Measurements from ENCODE around the gene PHLDA2.

PHLDA2 gene

GRCh38 chr11:2915473-2915872 lies 13.7 kb downstream of the PHLDA2 start:
- H3K36me3 ChIP-seq (replicated peaks; ENCODE audit: insufficient read depth, low read length) = no peaks in the 10 kb centered on the region
- H3K4me2 ChIP-seq (ENCODE audit: low read depth, low read length) = no peak overlapping the region
- H3K9me2 ChIP-seq (replicated peaks; ENCODE audit: insufficient read depth, low read length) = no peaks in the 10 kb centered on the region
- H2AFZ ChIP-seq (ENCODE audit: low read length) = no peak overlapping the region
- H4K20me1 ChIP-seq (ENCODE audit: insufficient read depth, low read length) = no peaks in the 10 kb centered on the region
- no peak overlapping the region for H3K4me3 ChIP-seq (ENCODE audit: low read length)
- no peaks in the 10 kb centered on the region for H3F3A ChIP-seq (ENCODE audit: insufficient read depth, low read length)
- TF ChIP-seq EZH2 (optimal IDR thresholded peaks at IDR 0.05; ENCODE audit: low read depth, low read length) = no peak
- TF ChIP-seq EZH2phosphoT487 (IDR thresholded peaks at IDR 0.05; ENCODE audit: low read length) = no peak
- TF ChIP-seq CTCF (IDR thresholded peaks at IDR 0.05; ENCODE audit: low read length) = no peak
- H3K27me3 ChIP-seq (replicated peaks; ENCODE audit: insufficient read depth, low read length) = peaks cover 8% of the 10 kb centered on the region
- no peak for DNase-seq
- no peaks in the 10 kb centered on the region; the same call in 1 of the 2 replicates for H3K4me1 ChIP-seq (ENCODE audit: low read length)
- no peaks in the 10 kb centered on the region for H3K79me2 ChIP-seq (ENCODE audit: low read length)
- no peak overlapping the region for H3K27ac ChIP-seq (ENCODE audit: low read length)
- H3K9ac ChIP-seq (ENCODE audit: low read length) = no peak overlapping the region
- H3K9me3 ChIP-seq (replicated peaks; ENCODE audit: insufficient read depth, low read length) = no peaks in the 10 kb centered on the region

GRCh38 chr11:2914455-2915195 lies 14.6 kb downstream of the PHLDA2 start:
- peaks cover 8% of the 10 kb centered on the region for H3K27me3 ChIP-seq (replicated peaks; ENCODE audit: insufficient read depth, low read length)
- no peaks in the 10 kb centered on the region for H3F3A ChIP-seq (ENCODE audit: insufficient read depth, low read length)
- no peak overlapping the region for H3K4me2 ChIP-seq (ENCODE audit: low read depth, low read length)
- no peak overlapping the region for H2AFZ ChIP-seq (ENCODE audit: low read length)
- H3K9me3 ChIP-seq (replicated peaks; ENCODE audit: insufficient read depth, low read length) = no peaks in the 10 kb centered on the region
- no peak for TF ChIP-seq CTCF (IDR thresholded peaks at IDR 0.05; ENCODE audit: low read length)
- no peak for TF ChIP-seq EZH2 (optimal IDR thresholded peaks at IDR 0.05; ENCODE audit: low read depth, low read length)
- no peak for TF ChIP-seq EZH2phosphoT487 (IDR thresholded peaks at IDR 0.05; ENCODE audit: low read length)
- H3K9me2 ChIP-seq (replicated peaks; ENCODE audit: insufficient read depth, low read length) = no peaks in the 10 kb centered on the region
- H3K4me1 ChIP-seq (ENCODE audit: low read length) = no peaks in the 10 kb centered on the region; the same call in 1 of the 2 replicates
- no peak overlapping the region for H3K27ac ChIP-seq (ENCODE audit: low read length)
- no peaks in the 10 kb centered on the region for H4K20me1 ChIP-seq (ENCODE audit: insufficient read depth, low read length)
- DNase-seq = no peak
- H3K9ac ChIP-seq (ENCODE audit: low read length) = no peak overlapping the region
- H3K79me2 ChIP-seq (ENCODE audit: low read length) = no peaks in the 10 kb centered on the region
- H3K4me3 ChIP-seq (ENCODE audit: low read length) = no peak overlapping the region
- no peaks in the 10 kb centered on the region for H3K36me3 ChIP-seq (replicated peaks; ENCODE audit: insufficient read depth, low read length)

GRCh38 chr11:2913776-2914175 lies 15.4 kb downstream of the PHLDA2 start:
- Histone ChIP-seq H3K4me2 (ENCODE audit: low read depth, low read length) (no peak overlapping the region), H3K4me3 (ENCODE audit: low read length) (no peak overlapping the region), H3F3A (ENCODE audit: insufficient read depth, low read length) (no peaks in the 10 kb centered on the region), H3K9me2 (replicated peaks; ENCODE audit: insufficient read depth, low read length) (no peaks in the 10 kb centered on the region), H3K4me1 (ENCODE audit: low read length) (no peaks in the 10 kb centered on the region; the same call in 1 of the 2 replicates), H3K79me2 (ENCODE audit: low read length) (no peaks in the 10 kb centered on the region), H3K9me3 (replicated peaks; ENCODE audit: insufficient read depth, low read length) (no peaks in the 10 kb centered on the region), H4K20me1 (ENCODE audit: insufficient read depth, low read length) (no peaks in the 10 kb centered on the region), H3K36me3 (replicated peaks; ENCODE audit: insufficient read depth, low read length) (no peaks in the 10 kb centered on the region), H3K27me3 (replicated peaks; ENCODE audit: insufficient read depth, low read length) (no peaks in the 10 kb centered on the region), H3K9ac (ENCODE audit: low read length) (no peak overlapping the region), H2AFZ (ENCODE audit: low read length) (no peak overlapping the region), H3K27ac (ENCODE audit: low read length) (no peak overlapping the region)
- TF ChIP-seq EZH2phosphoT487 (IDR thresholded peaks at IDR 0.05; ENCODE audit: low read length) (no peak), EZH2 (optimal IDR thresholded peaks at IDR 0.05; ENCODE audit: low read depth, low read length) (no peak), CTCF (IDR thresholded peaks at IDR 0.05; ENCODE audit: low read length) (no peak)
- DNase-seq = no peak

Measured in MM.1S (cell line).